HG03103 (cell line): ENCODE results near the gene RIOK3.
"Not testable (repeated sequence)": the region's sequence is repeated elsewhere in the genome, so short reads cannot be mapped to it uniquely, and the experiment has no call there.

Source experiments
- ATAC-seq: cut with Tn5 transposase; IDR thresholded peaks from one replicate; pipeline ENCODE4 v1.9.1; 2021; ENCODE audit warnings: low read depth; ENCODE audit not compliant: unreplicated experiment

RIOK3 gene

GRCh38 chr18:23494992-23495391 lies 41.9 kb downstream of the RIOK3 start:
- ATAC-seq = no peak

- ATAC-seq = no peak
These were observed 42.8 kb downstream of the RIOK3 start for GRCh38 chr18:23495723-23496440.

DNA sequence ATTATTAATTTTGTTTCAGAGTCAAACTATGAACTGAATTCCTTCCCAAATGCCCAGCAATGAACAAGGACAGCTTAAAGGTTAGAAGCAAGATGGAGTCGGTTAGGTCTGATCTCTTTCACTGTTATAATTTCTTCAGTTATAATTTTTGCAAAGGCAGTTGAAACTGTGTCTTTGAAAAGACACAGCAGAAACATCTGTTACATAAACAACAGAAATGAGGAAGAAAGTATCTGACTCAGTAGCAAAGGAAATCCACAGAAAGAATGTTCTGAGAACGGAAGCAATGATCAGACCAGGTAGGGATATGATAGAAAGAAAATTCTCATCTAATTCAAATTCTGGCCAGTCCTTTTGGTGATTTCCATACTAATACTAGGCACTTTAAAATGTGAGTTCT lies 45.0 kb downstream of the RIOK3 start:
- ATAC-seq = no peak

GRCh38 chr18:23498877-23499276 lies 45.8 kb downstream of the RIOK3 start:
- peak; percentile 28 for ATAC-seq

- no peak for ATAC-seq
These were observed 46.2 kb downstream of the RIOK3 start for GRCh38 chr18:23499291-23499781.

DNA sequence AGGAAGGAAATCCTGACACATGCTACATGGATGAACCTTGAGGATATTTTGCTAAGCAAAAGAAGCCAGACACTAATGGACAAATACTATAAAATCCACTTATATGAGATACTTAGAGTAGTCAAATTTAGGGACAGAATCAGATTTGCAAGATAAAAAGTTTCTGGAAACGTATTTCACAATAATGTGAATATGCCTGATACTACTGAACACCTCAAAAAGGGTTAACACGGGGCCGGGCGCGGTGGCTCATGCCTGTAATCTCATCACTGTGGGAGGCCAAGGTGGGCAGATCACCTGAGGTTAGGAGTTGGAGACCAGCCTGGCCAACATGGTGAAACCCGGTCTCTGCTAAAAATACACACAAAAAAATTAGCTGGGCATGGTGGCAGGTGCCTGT lies 48.5 kb downstream of the RIOK3 start:
- ATAC-seq = no peak

GRCh38 chr18:23502516-23503037 lies 49.5 kb downstream of the RIOK3 start:
- ATAC-seq = no peak

- peak; percentile 68 for ATAC-seq
These were observed 50.2 kb downstream of the RIOK3 start, which contains the start of gene RMC1 for GRCh38 chr18:23503038-23503962. RMC1 (plus strand) TSS chr18:23503511; CDS start chr18:23503619, 108 bp downstream.

DNA sequence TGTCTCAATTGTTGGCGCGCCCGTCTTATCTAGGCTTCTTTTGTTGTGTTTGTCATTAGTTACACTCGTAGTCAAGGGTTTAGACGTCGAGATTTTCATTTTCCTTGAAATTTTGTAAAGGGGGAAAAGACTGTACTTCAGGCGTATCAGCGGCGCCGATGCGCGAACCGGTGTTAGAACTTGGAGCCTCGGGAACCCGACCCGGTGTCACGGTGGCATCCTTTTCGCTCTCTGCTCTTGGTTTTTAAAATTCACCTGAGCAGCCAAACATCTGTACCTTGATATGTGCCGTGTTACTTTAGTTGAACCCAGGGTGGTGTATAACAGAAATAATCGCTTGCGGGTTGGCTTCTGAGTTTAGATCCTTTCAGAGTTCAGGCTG lies 50.9 kb downstream of the RIOK3 start:
- no peak for ATAC-seq

DNA sequence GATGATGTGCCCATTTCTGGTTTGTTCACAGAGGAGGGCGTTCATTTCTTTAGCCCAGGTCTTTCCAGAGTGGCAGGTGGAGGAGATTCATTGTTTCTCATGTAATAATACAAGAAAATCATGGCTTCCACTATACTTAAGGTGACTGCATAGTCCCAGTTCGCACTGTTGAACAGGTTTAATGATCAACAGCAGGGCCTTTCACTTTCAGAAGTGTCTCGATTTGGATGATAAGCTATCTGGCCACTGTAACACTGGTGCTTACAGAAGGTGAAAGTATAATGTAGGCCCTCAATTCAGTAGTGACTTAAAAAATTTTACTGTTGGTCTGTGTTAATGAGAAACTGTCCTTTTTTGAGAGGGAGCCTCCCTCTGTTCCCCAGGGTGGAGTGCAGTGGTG lies 51.6 kb downstream of the RIOK3 start:
- ATAC-seq = no peak

- ATAC-seq = no peak
These were observed 53.3 kb downstream of the RIOK3 start for GRCh38 chr18:23506393-23506792.

DNA sequence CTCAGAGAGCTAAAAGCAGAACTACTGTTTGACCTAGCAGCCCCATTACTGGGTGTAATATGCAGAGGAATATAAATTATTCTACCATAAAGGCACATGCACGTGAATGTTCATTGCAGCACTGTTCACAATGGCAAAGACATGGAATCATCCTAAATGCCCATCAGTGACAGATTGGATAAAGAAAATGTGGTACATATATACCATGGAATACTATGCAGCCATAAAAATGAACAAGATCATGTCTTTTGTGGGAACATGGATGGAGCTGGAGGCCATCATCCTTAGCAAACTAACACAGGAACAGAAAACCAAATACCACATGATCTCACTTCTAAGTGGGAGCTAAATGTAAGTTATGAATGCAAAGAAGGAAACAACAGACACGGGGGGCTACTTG lies 57.8 kb downstream of the RIOK3 start:
- ATAC-seq = not testable (repeated sequence)

GRCh38 chr18:23512216-23512615 lies 59.1 kb downstream of the RIOK3 start:
- not testable (repeated sequence) for ATAC-seq

DNA sequence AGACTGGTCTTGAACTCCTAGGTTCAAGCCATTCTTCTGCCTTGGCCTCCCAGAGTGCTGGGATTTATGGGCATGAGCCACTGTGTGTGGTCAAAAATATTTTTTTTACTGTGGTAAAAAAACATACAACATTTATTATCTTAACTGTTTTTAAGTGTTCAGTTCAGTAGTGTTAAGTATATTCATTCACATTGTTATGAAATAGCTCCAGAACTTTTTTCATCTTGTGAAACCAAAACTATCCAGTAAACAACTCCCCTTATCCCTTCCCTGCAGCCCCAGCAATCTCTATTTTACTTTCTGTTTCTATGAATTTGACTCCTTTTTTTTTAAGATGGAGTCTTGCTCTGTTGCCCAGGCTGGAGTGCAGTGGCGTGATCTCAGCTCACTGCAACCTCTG lies 59.6 kb downstream of the RIOK3 start:
- ATAC-seq = no peak

- peak; percentile 94 for ATAC-seq
These were observed 62.9 kb downstream of the RIOK3 start for GRCh38 chr18:23515911-23516546.

- no peak for ATAC-seq
These were observed 66.6 kb downstream of the RIOK3 start for GRCh38 chr18:23519734-23520133.

DNA sequence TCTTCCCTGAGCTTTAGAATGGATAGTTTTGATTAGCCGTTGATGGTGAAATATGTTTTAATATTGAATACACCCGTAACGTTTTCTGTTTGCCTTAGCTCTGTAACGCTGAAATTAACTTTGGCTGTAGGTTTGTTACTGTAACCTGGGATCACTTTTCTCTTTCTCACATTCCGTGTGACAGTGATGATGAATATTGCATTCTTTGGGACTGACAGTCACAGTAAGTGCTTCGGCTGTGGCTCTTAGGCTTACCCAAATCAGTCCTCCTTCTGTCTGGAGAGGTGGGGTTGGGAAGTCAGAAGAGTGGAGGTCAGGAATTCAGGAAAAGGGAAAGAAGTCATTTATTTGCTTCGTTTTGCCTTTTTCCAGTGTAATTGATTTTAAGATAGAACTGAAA lies 68.2 kb downstream of the RIOK3 start:
- ATAC-seq = no peak

DNA sequence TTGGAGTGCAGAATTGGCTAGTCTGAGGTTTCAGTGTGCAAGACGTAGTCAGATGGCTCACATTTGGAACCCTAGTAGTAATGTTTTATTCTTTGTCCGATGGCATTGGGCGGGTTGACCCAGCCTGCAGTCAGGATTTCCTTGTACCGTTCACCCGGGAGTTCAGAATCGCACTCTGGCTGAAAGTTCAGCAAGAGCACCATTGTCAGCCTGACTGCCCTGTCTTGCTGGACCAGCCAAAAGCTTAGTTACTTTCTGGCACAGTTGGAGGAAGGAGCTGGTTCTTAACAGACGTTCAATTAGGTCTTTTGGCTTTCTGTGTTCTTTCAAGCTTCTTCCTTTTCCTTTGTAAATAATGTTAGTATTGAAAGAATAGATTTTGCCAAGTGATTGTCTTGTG lies 68.8 kb downstream of the RIOK3 start:
- no peak for ATAC-seq

DNA sequence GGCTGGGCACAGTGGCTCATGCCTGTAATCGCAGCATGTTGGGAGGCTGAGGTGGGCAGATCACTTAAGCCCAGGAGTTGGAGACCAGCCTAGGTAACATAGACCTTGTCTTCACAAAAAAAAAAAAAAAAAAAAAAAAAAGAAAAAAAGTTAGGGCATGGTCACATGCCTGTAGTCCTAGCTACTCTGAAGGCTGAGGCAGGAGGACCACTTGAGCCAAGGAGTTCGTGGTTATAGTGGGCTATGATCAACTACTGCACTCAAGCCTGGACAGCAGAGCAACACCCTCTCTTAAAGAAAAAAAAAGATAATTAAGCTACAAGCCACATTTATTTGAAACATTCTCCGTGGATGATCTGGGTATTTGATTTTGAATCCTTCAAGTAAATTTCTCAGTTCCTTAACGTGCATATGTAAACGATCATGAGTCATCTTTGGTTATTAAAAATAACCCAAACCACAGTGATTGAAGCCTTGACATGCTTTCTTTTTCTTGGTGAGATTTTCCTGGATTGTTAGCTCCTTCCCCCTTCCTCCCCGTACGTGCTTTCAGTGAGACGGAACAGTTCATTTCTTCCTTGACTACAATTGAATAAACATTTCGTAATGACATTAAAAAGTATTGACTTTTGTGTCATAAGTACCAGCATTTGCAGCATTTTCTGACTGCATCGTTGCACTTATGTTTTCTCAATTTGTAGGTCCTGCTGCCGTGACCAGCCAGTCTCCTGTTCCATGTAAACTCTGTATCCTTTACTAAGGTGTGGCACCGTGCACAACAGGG lies 70.5 kb downstream of the RIOK3 start:
- ATAC-seq = no peak

DNA sequence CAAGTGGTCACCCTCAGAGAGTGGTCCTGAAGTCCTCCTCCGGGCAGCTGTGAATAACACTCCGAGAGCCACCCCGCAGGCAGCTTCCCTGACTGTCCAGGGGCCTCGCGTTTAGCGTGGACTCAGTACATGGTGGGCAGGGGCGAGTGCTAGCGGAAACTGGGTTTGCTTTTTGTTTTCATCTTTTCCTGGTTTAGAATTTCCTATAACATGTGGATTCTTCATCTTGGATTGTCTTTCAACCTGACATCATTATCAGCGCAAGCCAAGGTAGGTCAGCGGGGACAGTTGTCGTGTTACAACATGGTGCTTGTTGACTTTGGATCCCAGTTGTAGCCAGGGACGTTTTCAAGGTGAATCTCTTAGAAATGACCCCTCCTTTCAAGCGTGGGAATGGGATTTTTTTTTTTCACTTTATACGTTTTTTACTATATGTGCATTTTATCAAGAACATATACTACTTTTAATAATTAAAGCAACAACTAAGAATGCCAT lies 71.2 kb downstream of the RIOK3 start:
- ATAC-seq = no peak
